GM12878 (cell line): ENCODE measurements around the gene SLC17A6. TPM values are rescaled to one million over a fixed set of nuclear protein-coding genes. Genes with fewer than 3 reads are reported as not detected.

ENCODE experiments used
- ATAC-seq: fragments of 200-7000 bp; cut with Tn5 transposase; 3 replicates; pipeline ENCODE4 v1.9.1; 2020; ENCODE audit warnings: mild to moderate bottlenecking, moderate library complexity
- BruUV-seq: library from RNA; stranded (reverse); fragments of 400-500 nt; replicated peaks from 2 replicates; lab custom pipeline; 2021; lab: Mats Ljungman, UMichigan
- CTCF ChIA-PET: fragments of 300-600 bp; sonication (Branson Sonifier 250); formaldehyde crosslinking; extraction: SDS; loops from one replicate; lab custom pipeline; 2021; ENCODE audit warnings: inconsistent platforms; lab: Yijun Ruan, JAX
- POLR2A ChIA-PET: fragments of 350-600 bp; formaldehyde crosslinking; extraction: SDS; loops from one replicate; lab custom pipeline; 2021; ENCODE audit warnings: inconsistent platforms; lab: Charles Lee
- RAD21 ChIA-PET: fragments of 300-600 bp; sonication (Branson Sonifier 250); formaldehyde crosslinking; loops from one replicate; lab custom pipeline; 2023; ENCODE audit warnings: antibody characterized with exemption; ENCODE audit not compliant: unreplicated experiment; lab: Charles Lee
- SMC1A ChIA-PET: fragments of 300-600 bp; sonication (Branson Sonifier 250); formaldehyde crosslinking; loops from one replicate; lab custom pipeline; 2023; ENCODE audit not compliant: unreplicated experiment, uncharacterized antibody; lab: Charles Lee
- DNase-seq: peaks from one replicate; pipeline ENCODE4 v3.0.0-alpha.2; 2011; ENCODE audit warnings: low read depth, low spot score
- FAIRE-seq: peaks from 3 replicates; lab custom pipeline; 2011; peaks lifted over from hg19 to GRCh38; lab: Jason Lieb, UNC
- H2AFZ ChIP-seq: 2 replicates; pipeline ENCODE4 v1.6.0; 2011; ENCODE audit warnings: low read depth, low read length, control low read depth; ENCODE audit not compliant: control insufficient read depth
- H3K27ac ChIP-seq: 2 replicates; pipeline ENCODE4 v1.5.1; 2011; ENCODE audit warnings: control low read depth; ENCODE audit not compliant: control insufficient read depth, insufficient read depth
- H3K27me3 ChIP-seq, 2 experiments: replicated peaks in 1 of 2; 2 replicates each; pipeline versions ENCODE4 v1.6.0 to v1.6.1; 2011; ENCODE audit warnings: low read length in 1 of 2; ENCODE audit not compliant: control insufficient read depth in 2 of 2, insufficient read depth in 2 of 2
- H3K36me3 ChIP-seq, 2 experiments: 2 replicates each; pipeline ENCODE4 v1.5.1; 2011; ENCODE audit warnings: low read length in 1 of 2; ENCODE audit not compliant: control insufficient read depth in 2 of 2, insufficient read depth in 2 of 2
- H3K4me1 ChIP-seq: 2 replicates; pipeline ENCODE4 v1.6.1; 2011; ENCODE audit warnings: mild to moderate bottlenecking, low read length, moderate library complexity, mixed read lengths; ENCODE audit not compliant: control insufficient read depth, insufficient read depth
- H3K4me2 ChIP-seq: 2 replicates; pipeline ENCODE4 v1.6.0; 2011; ENCODE audit warnings: control low read depth; ENCODE audit not compliant: control insufficient read depth, insufficient read depth
- H3K4me3 ChIP-seq: fragments of 200-600 bp; sonication (generic); 2 replicates; pipeline ENCODE4 v1.5.1; 2016
- H3K79me2 ChIP-seq: 2 replicates; pipeline ENCODE4 v1.6.0; 2011; ENCODE audit warnings: low read length; ENCODE audit not compliant: control insufficient read depth, insufficient read depth
- H3K9ac ChIP-seq: 2 replicates; pipeline ENCODE4 v1.8.0; 2011; ENCODE audit warnings: low read length, control low read depth, mixed read lengths; ENCODE audit not compliant: control insufficient read depth, insufficient read depth
- H3K9me3 ChIP-seq: replicated peaks from 3 replicates; pipeline ENCODE4 v1.5.1; 2011; ENCODE audit warnings: mild to moderate bottlenecking, low read length; ENCODE audit not compliant: control insufficient read depth, insufficient read depth
- H4K20me1 ChIP-seq: 2 replicates; pipeline ENCODE4 v1.6.0; 2011; ENCODE audit not compliant: control insufficient read depth, insufficient read depth
- BRCA1 ChIP-seq: IDR thresholded peaks from 2 replicates; pipeline ENCODE4 v1.6.1; 2011; ENCODE audit warnings: low read depth, low read length, improper control_type of control experiment
- ETV6 ChIP-seq, 2 experiments: fragments of 450-650 bp in 1 of 2; IDR thresholded peaks in 1 of 2; conservative IDR thresholded peaks in 1 of 2; 2 replicates each; pipeline ENCODE4 v1.6.1; 2014; ENCODE audit warnings: antibody characterized with exemption in 1 of 2, borderline replicate concordance in 1 of 2, low read depth in 1 of 2, mild to moderate bottlenecking in 1 of 2, moderate library complexity in 1 of 2
- SPI1 ChIP-seq: IDR thresholded peaks from 2 replicates; pipeline ENCODE4 v1.6.1; 2011; ENCODE audit warnings: low read depth, mild to moderate bottlenecking, low read length, moderate library complexity, borderline replicate concordance; ENCODE audit not compliant: insufficient read depth
- ZZZ3 ChIP-seq: IDR thresholded peaks from 2 replicates; pipeline ENCODE4 v1.6.1; 2011; ENCODE audit warnings: low read depth; ENCODE audit not compliant: control insufficient read depth, insufficient read length
- WGBS: methylation state at CpG from one replicate; pipeline ENCODE4 v1.1.6; 2016; ENCODE audit warnings: low lambda C conversion rate; ENCODE audit not compliant: insufficient replicate concordance, insufficient coverage; ENCODE audit errors: missing lambda C conversion rate; 5-methylcytosine and 5-hydroxymethylcytosine counted together
- in situ Hi-C: fragments of 300-500 bp; cut with MboI; formaldehyde crosslinking; loops from 9 replicates; pipeline ENCODE4 v1.14.3; 2018; ENCODE audit warnings: mixed read lengths
- intact Hi-C: fragments of 100-400 bp; cut with micrococcal nuclease; formaldehyde crosslinking; loops from one replicate; pipeline ENCODE4 v1.14.2; 2022; ENCODE audit not compliant: unreplicated experiment
- polyA plus RNA-seq, 11 experiments: library from polyadenylated mRNA; depleted of rRNA in 4 of 11; unstranded in 6 of 11; stranded (reverse) in 5 of 11; fragments of >200 nt; fragmentation: Nextera tagmentation in 4 of 11; fragmentation: Illumina TruSeq in 1 of 11; extraction: Ambion mirVana in 4 of 11; extraction: Trizol in 1 of 11; gene quantifications; 1 replicate in 1 of 11; 2 replicates in 10 of 11; pipeline versions ENCODE4 v1.2.1 to v1.2.3, GENCODE V29; 2011 to 2016; ENCODE audit warnings: inconsistent platforms in 2 of 11, missing spikeins in 2 of 11, low read depth in 1 of 11
- total RNA-seq, 4 experiments: library from RNA; depleted of rRNA in 3 of 4; stranded (reverse); fragments of >200 nt in 3 of 4; fragmentation: Illumina TruSeq in 1 of 4; extraction: Trizol in 1 of 4; gene quantifications; 2 replicates each; pipeline versions ENCODE4 v1.2.1 to v1.2.3, GENCODE V29; 2013 to 2021
- TF ChIP-seq, protein P1 (sequence below): fragments of 150-350 bp; IDR thresholded peaks from 2 replicates; pipeline ENCODE4 v1.6.1; 2016; ENCODE audit warnings: low read depth, low read length

Gene SLC17A6
- total and polyA plus RNA-seq, 10 of the 15 experiments (the other 5 are each of a cell fraction or from before 2014, with no cell fraction given), result not detected

GRCh38 chr11:22390283-22390655 is 52.1 kb downstream of the SLC17A6 start:
- Histone ChIP-seq H3K79me2 (no peaks in the 10 kb centered on the region), H3K36me3 (no peaks in the 10 kb centered on the region), H3K9me3 (no peaks in the 10 kb centered on the region), H3K4me1 (no peaks in the 10 kb centered on the region), H3K9ac (no peak overlapping the region), H2AFZ (no peak overlapping the region), H4K20me1 (no peaks in the 10 kb centered on the region), H3K4me3 (no peak overlapping the region), H3K4me2 (no peak overlapping the region), H3K27me3 (no peaks in the 10 kb centered on the region), H3K27ac (no peak overlapping the region)
- ChIA-PET RAD21 (no interaction called here), SMC1A (no interaction called here), CTCF (no interaction called here), POLR2A (no interaction called here)
- TF ChIP-seq BRCA1 (no peak), SPI1 (no peak)
- BruUV-seq, result no TSS peak
- intact Hi-C loops (no loop called here), in situ Hi-C loops (no loop called here)
- ATAC-seq (no peak), DNase-seq (no peak), FAIRE-seq (no peak)
- 45% methylated on average over 5 of the region's 5 CpGs for WGBS

DNA sequence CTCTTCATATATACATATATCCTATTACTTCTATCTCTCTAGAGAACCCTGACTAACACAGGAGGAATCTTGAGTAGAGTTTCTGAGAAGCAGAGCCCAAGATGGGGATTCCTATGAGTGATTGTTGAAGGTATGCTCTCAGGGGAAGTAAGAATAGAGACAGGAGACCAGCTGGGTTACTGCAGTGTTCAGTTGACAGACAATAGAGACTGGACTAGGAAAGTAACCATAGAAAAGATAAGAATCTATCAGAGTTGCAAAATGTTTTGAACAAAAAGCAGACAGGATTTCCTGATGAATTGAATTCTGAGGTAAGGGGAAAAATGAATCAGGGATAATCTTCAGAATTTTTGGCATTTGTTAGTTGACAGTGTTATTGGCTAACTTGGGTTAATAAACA is 54.4 kb downstream of the SLC17A6 start:
- Histone ChIP-seq H3K9ac (no peak overlapping the region), H3K4me1 (no peaks in the 10 kb centered on the region), H3K27me3 (no peaks in the 10 kb centered on the region), H3K79me2 (no peaks in the 10 kb centered on the region), H2AFZ (no peak overlapping the region), H4K20me1 (no peaks in the 10 kb centered on the region), H3K36me3 (no peaks in the 10 kb centered on the region), H3K4me3 (no peak overlapping the region), H3K4me2 (no peak overlapping the region), H3K9me3 (no peaks in the 10 kb centered on the region), H3K27ac (no peak overlapping the region)
- FAIRE-seq (no peak), DNase-seq (no peak), ATAC-seq (no peak)
- ChIA-PET RAD21 (no interaction called here), SMC1A (no interaction called here), CTCF (no interaction called here), POLR2A (no interaction called here)
- intact Hi-C loops (no loop called here), in situ Hi-C loops (no loop called here)
- TF ChIP-seq, protein P1, sequence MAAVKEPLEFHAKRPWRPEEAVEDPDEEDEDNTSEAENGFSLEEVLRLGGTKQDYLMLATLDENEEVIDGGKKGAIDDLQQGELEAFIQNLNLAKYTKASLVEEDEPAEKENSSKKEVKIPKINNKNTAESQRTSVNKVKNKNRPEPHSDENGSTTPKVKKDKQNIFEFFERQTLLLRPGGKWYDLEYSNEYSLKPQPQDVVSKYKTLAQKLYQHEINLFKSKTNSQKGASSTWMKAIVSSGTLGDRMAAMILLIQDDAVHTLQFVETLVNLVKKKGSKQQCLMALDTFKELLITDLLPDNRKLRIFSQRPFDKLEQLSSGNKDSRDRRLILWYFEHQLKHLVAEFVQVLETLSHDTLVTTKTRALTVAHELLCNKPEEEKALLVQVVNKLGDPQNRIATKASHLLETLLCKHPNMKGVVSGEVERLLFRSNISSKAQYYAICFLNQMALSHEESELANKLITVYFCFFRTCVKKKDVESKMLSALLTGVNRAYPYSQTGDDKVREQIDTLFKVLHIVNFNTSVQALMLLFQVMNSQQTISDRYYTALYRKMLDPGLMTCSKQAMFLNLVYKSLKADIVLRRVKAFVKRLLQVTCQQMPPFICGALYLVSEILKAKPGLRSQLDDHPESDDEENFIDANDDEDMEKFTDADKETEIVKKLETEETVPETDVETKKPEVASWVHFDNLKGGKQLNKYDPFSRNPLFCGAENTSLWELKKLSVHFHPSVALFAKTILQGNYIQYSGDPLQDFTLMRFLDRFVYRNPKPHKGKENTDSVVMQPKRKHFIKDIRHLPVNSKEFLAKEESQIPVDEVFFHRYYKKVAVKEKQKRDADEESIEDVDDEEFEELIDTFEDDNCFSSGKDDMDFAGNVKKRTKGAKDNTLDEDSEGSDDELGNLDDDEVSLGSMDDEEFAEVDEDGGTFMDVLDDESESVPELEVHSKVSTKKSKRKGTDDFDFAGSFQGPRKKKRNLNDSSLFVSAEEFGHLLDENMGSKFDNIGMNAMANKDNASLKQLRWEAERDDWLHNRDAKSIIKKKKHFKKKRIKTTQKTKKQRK, result no peak
- TF ChIP-seq ZZZ3 (no peak), ETV6 (conservative IDR thresholded peaks at IDR 0.05 in 1 of 2, IDR thresholded peaks at IDR 0.05 in 1 of 2; ENCODE audit: borderline replicate concordance in 1 of 2, low read depth in 1 of 2) (no peak)
- BruUV-seq, result no TSS peak
